SU-DHL-6 (cell line): Measurements from ENCODE around the gene ATP6V0D1.

Experiments
- EZH2phosphoT487 ChIP-seq: fragments of 200-600 bp; sonication (generic), shearing (Covaris generic); conservative IDR thresholded peaks from 2 replicates; pipeline ENCODE4 v1.6.1; 2018; ENCODE audit warnings: mild to moderate bottlenecking, antibody characterized with exemption, low read length, moderate library complexity, mixed read lengths
- TF ChIP-seq, protein P1 (sequence below): fragments of 200-600 bp; sonication (generic); IDR thresholded peaks from one replicate; pipeline ENCODE4 v1.5.1; 2017; ENCODE audit warnings: antibody characterized with exemption, mild to moderate bottlenecking, low read length, moderate library complexity; ENCODE audit not compliant: insufficient read depth, poor library complexity, severe bottlenecking

DNA sequence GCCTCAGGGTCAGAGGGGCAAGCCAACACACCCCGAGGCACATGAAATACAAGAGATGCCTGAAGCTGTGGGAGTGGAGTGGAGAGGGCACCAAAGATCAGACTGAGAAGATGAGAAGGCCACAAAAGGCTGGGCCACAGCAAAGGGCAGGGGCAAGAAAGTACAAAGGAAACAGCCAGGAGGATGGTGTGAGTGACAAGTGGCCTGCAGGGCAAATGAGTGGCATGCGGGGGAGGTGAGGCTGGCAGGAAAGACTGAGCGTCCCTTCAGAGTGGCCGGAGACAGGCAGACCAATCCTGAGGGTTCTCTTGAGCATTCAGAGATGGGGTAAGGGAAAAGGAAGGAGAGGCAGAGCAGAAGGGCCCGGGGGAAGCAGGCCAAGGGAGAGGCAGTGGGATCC, 26.9 kb downstream of the ATP6V0D1 start:
- TF ChIP-seq, protein P1, sequence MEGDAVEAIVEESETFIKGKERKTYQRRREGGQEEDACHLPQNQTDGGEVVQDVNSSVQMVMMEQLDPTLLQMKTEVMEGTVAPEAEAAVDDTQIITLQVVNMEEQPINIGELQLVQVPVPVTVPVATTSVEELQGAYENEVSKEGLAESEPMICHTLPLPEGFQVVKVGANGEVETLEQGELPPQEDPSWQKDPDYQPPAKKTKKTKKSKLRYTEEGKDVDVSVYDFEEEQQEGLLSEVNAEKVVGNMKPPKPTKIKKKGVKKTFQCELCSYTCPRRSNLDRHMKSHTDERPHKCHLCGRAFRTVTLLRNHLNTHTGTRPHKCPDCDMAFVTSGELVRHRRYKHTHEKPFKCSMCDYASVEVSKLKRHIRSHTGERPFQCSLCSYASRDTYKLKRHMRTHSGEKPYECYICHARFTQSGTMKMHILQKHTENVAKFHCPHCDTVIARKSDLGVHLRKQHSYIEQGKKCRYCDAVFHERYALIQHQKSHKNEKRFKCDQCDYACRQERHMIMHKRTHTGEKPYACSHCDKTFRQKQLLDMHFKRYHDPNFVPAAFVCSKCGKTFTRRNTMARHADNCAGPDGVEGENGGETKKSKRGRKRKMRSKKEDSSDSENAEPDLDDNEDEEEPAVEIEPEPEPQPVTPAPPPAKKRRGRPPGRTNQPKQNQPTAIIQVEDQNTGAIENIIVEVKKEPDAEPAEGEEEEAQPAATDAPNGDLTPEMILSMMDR = no peak
- no peak for TF ChIP-seq EZH2phosphoT487
